DOHH2 (cell line): Measurements from ENCODE around the gene SURF2.

Experiments used
- EZH2phosphoT487 ChIP-seq: fragments of 200-600 bp; sonication (generic); IDR thresholded peaks from 2 replicates; pipeline ENCODE4 v1.6.1; 2017; ENCODE audit warnings: borderline replicate concordance, mild to moderate bottlenecking, antibody characterized with exemption, low read length, moderate library complexity, mixed read lengths
- TF ChIP-seq, protein P1 (sequence below): fragments of 200-600 bp; sonication (generic); IDR thresholded peaks from one replicate; pipeline ENCODE4 v1.5.1; 2014; ENCODE audit warnings: antibody characterized with exemption, mild to moderate bottlenecking, low read depth, low read length; ENCODE audit not compliant: poor library complexity, severe bottlenecking

DNA sequence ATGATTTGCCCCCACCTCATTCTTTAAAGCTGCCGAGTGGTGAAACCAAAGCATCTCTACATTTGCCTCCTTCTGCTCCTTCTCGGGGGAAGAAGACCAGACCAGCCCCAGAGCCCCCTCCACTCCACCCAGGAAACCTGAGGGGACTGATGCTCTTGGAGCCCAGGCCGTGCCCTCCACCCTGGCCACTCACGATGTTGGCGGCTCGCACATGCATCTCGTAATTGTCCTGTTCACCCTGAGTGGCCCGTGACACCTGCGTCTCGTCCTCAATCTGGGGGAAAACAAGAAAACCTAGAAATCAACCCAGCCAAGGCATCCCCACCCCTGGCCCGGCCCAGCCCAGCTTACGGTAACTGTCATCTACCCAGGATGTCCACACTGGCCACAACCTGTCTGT is 11.4 kb upstream of the SURF2 start:
- TF ChIP-seq, protein P1, sequence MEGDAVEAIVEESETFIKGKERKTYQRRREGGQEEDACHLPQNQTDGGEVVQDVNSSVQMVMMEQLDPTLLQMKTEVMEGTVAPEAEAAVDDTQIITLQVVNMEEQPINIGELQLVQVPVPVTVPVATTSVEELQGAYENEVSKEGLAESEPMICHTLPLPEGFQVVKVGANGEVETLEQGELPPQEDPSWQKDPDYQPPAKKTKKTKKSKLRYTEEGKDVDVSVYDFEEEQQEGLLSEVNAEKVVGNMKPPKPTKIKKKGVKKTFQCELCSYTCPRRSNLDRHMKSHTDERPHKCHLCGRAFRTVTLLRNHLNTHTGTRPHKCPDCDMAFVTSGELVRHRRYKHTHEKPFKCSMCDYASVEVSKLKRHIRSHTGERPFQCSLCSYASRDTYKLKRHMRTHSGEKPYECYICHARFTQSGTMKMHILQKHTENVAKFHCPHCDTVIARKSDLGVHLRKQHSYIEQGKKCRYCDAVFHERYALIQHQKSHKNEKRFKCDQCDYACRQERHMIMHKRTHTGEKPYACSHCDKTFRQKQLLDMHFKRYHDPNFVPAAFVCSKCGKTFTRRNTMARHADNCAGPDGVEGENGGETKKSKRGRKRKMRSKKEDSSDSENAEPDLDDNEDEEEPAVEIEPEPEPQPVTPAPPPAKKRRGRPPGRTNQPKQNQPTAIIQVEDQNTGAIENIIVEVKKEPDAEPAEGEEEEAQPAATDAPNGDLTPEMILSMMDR: no peak
- TF ChIP-seq EZH2phosphoT487: no peak
